Naive thymus-derived CD4-positive, alpha-beta T cell (primary cell): ENCODE data around the gene IRAK4. TPM values are rescaled to one million over a fixed set of nuclear protein-coding genes. Genes with fewer than 3 reads are reported as not detected.

ENCODE experiments used
- ATAC-seq: fragments of 150-1000 bp; cut with Tn5 transposase; 2 replicates; pipeline ENCODE4 v1.10.0; 2021; ENCODE audit warnings: mild to moderate bottlenecking, moderate library complexity
- CTCF ChIA-PET: fragments of 350-600 bp; sonication (Branson Sonifier 250); formaldehyde crosslinking; loops from one replicate; lab custom pipeline; 2021; ENCODE audit warnings: antibody characterized with exemption; lab: Charles Lee
- POLR2A ChIA-PET: fragments of 350-600 bp; sonication (Branson Sonifier 250); formaldehyde crosslinking; loops from one replicate; lab custom pipeline; 2021; ENCODE audit warnings: antibody characterized with exemption, inconsistent platforms; lab: Charles Lee
- DNase-seq, 9 donors: peaks; one replicate each; pipeline versions ENCODE4 v3.0.0 to v3.0.0-alpha.2; 2020 to 2022; ENCODE audit warnings: mixed read lengths in 1 of 9
- H3K27ac ChIP-seq: one replicate; pipeline ENCODE4 v1.7.0; 2013; ENCODE audit warnings: mild to moderate bottlenecking, low read depth, low read length, moderate library complexity
- H3K27me3 ChIP-seq, 2 donors: one replicate each; pipeline ENCODE4 v1.7.0; 2013; ENCODE audit warnings: low read length in 2 of 2, mild to moderate bottlenecking in 2 of 2, moderate library complexity in 2 of 2; ENCODE audit not compliant: control insufficient read depth in 2 of 2, insufficient read depth in 2 of 2
- H3K36me3 ChIP-seq, 3 experiments: 1 replicate in 2 of 3; 2 replicates in 1 of 3; pipeline ENCODE4 v1.7.0; 2013; ENCODE audit warnings: low read length in 3 of 3, mild to moderate bottlenecking in 3 of 3, moderate library complexity in 1 of 3; ENCODE audit not compliant: insufficient read depth in 3 of 3, control insufficient read depth in 2 of 3
- H3K4me1 ChIP-seq, 2 donors: one replicate each; pipeline ENCODE4 v1.7.0; 2013; ENCODE audit warnings: low read length in 2 of 2, mild to moderate bottlenecking in 2 of 2, moderate library complexity in 1 of 2; ENCODE audit not compliant: control insufficient read depth in 2 of 2, insufficient read depth in 2 of 2
- H3K4me3 ChIP-seq: 2 replicates; pipeline ENCODE4 v1.7.0; 2013; ENCODE audit warnings: mild to moderate bottlenecking, low read length
- H3K9me3 ChIP-seq, 3 experiments: 1 replicate in 2 of 3; 2 replicates in 1 of 3; pipeline ENCODE4 v1.7.0; 2013; ENCODE audit warnings: low read length in 3 of 3; ENCODE audit not compliant: control insufficient read depth in 2 of 3
- H3K27ac Mint-ChIP-seq, 9 donors: one replicate each; pipeline ENCODE4 v1.8.0; 2020 to 2022; ENCODE audit warnings: mixed read lengths in 9 of 9, mild to moderate bottlenecking in 8 of 9, moderate library complexity in 5 of 9, inconsistent platforms in 2 of 9
- H3K27me3 Mint-ChIP-seq, 5 donors: one replicate each; pipeline ENCODE4 v1.8.0; 2021 to 2022; ENCODE audit warnings: mixed read lengths in 5 of 5, mild to moderate bottlenecking in 1 of 5
- H3K36me3 Mint-ChIP-seq, 5 donors: one replicate each; pipeline ENCODE4 v1.8.0; 2020 to 2022; ENCODE audit warnings: mixed read lengths in 5 of 5, mild to moderate bottlenecking in 3 of 5, inconsistent platforms in 1 of 5
- H3K4me1 Mint-ChIP-seq, 7 donors: one replicate each; pipeline ENCODE4 v1.8.0; 2020 to 2022; ENCODE audit warnings: mixed read lengths in 7 of 7, mild to moderate bottlenecking in 3 of 7, inconsistent platforms in 1 of 7
- H3K4me3 Mint-ChIP-seq, 10 donors: one replicate each; pipeline ENCODE4 v1.8.0; 2020 to 2022; ENCODE audit warnings: mild to moderate bottlenecking in 10 of 10, mixed read lengths in 10 of 10, moderate library complexity in 6 of 10, inconsistent platforms in 2 of 10
- H3K9me3 Mint-ChIP-seq, 11 donors: one replicate each; pipeline ENCODE4 v1.8.0; 2020 to 2022; ENCODE audit warnings: mixed read lengths in 11 of 11, mild to moderate bottlenecking in 4 of 11, inconsistent platforms in 1 of 11, moderate library complexity in 1 of 11
- intact Hi-C, 2 donors: fragments of 100-400 bp; cut with micrococcal nuclease; formaldehyde crosslinking; loops; one replicate each; pipeline ENCODE4 v1.15.1; 2023
- polyA plus RNA-seq, 2 donors: library from polyadenylated mRNA; unstranded; fragments of 300-500 nt; fragmentation: Illumina TruSeq; gene quantifications; one replicate each; pipeline ENCODE4 v1.2.3, GENCODE V29; 2021
- total RNA-seq, 6 experiments: library from RNA in 5 of 6; stranded (reverse) in 5 of 6; gene quantifications; 1 replicate in 5 of 6; 2 replicates in 1 of 6; pipeline ENCODE4 v1.2.3 and lab custom pipeline; 2021 to 2026

IRAK4 gene
- total and polyA plus RNA-seq, 7 experiments from 2014 or later, result 24.8 to 69.1 (median 50.1) TPM

DNA sequence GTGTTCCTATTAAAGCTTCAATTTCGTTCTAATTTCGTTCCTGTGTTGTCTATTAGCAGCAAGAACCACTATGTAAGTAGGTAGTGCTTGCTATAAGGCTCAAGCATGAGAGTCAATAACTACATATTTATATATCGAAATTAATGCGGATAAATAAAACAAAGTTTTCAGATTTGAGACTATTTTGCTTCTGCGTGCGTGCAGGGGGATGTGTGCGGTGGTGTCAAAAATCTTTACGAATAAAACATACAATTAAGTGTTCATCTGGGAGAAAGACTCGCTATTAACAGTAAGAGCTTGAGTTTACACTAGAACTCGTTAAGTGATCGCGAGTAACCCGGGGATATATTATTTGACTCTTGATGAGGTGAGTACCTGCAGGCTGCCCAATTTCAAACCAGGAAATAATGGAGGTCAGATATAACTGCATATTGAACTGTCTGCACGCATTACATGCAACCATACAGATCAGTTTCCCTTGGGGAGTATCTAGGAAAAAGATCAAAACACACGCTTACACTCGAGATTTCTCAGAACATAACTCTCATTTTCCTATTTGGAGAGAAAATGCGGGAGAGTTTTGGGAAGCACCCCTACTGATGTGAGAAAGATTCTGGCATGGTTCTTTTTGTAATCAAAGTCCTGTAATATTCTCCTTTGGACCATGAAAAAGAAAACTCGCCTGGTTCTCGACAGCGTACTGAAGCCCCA is 46.6 kb downstream of the IRAK4 start:
- intact Hi-C loops, result loop anchor here (2.0 to 5.0 kb wide), 2 partner anchors 29 to 1568 kb away; partner anchors contain the start of gene YAF2 (in 1 of the 2)
- no peaks in the 10 kb centered on the region for H3K27me3 ChIP-seq
- ChIA-PET POLR2A (interaction anchor here (0.7 to 7.3 kb wide), 14 partner anchors 9 to 1038 kb away, joined by 3 to 134 read pairs (median 5); partner anchors contain the start of genes IRAK4, PUS7L and TMEM117), CTCF (interaction anchor here (0.7 to 1.5 kb wide), 5 partner anchors 28 to 87 kb away, joined by 3 to 5 read pairs (median 3); partner anchors contain the start of gene TMEM117)
- DNase-seq, result peak in 7 of 9 donors; percentile 7 to 26 (median 18)
- no peak for ATAC-seq
- Mint-ChIP-seq H3K36me3 (peaks cover 4 to 12% (median 6%) of the 10 kb centered on the region in 5 donors), H3K4me1 (peaks cover 13 to 68% (median 52%) of the 10 kb centered on the region in 7 donors), H3K27ac (peak overlapping the region; percentile 92 to 100 (median 99)), H3K27me3 (no peaks in the 10 kb centered on the region), H3K9me3 (peaks cover 0 to 5% (median 0%) of the 10 kb centered on the region in 11 donors), H3K4me3 (peak overlapping the region; percentile 93 to 100 (median 98))
- peaks cover 20 to 30% of the 10 kb centered on the region in 2 donors for H3K4me1 ChIP-seq
- no peaks in the 10 kb centered on the region for H3K9me3 ChIP-seq
- H3K27ac ChIP-seq, result peak overlapping the region; percentile 94
- H3K36me3 ChIP-seq, result peaks cover 3 to 16% (median 9%) of the 10 kb centered on the region in 3 experiments
- H3K4me3 ChIP-seq, result peak overlapping the region; percentile 67

DNA sequence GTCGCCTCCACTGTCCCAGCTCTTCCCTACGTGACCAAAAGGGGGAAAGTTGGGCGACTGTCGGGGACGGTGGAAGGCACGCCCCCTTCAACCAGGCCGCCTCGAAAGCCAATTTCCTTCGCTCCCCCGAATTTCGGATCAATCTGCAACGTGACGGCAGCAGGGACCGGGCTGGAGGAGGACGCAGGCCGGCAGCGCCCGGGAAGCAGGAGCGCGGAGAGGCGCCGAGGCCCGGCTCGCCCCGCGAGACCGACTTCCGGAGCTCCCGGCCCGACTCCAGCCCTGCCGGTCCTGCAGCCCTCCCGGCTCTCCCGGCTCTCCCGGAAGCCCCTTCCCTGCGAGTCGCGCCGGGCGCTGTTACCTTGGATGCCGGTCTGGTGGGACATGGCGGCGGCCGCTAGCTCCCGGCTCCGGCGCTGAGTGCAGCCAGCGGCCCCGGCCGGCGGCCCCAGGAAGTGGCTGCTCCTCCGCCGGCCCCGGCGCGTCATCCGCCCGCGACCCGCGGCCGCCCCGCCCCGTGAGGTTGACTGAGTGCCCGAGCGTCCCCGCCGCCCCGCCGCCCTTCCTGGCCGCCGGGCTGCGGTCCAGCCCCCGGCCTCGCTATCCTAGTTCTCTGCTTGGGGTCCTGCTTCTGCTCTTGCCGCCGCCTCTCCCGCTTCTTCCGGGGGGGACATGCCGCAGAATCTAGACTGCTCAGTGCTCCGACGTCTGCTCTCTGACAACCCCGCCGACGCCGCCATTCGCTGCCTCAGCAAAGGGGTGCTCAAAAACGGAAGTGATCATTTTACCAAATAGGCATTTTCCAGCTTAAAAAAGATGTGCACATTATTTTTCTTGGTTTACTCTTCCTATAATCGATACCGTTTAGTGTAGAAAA is 47.3 kb downstream of the IRAK4 start, which contains the start of gene TWF1:
TSS of gene TWF1 (minus strand) at position 458 of the 877 bp plus-strand sequence. CDS start at position 386, 72 bp downstream.
- POLR2A ChIA-PET, result interaction anchor here (0.7 to 7.3 kb wide), 16 partner anchors 8 to 1922 kb away, joined by 3 to 134 read pairs (median 4); partner anchors contain the start of genes IRAK4, PUS7L and TMEM117
- intact Hi-C loops, result loop anchor here (1.0 to 5.0 kb wide), 11 partner anchors 26 to 1923 kb away; partner anchors contain the start of genes IRAK4 (in 2 of the 2), PPHLN1 (in 2 of the 2), PUS7L (in 2 of the 2) and TMEM117 (in 2 of the 2)
- peak within 1 kb of the TSS; percentile 94 to 100 (median 100) for H3K4me3 Mint-ChIP-seq
- peak within 1 kb of the TSS; percentile 98 to 100 (median 100) for H3K27ac Mint-ChIP-seq
- peak within 1 kb of the TSS; percentile 67 for H3K4me3 ChIP-seq
- H3K27me3 Mint-ChIP-seq, result no peaks in the 10 kb centered on the region
- DNase-seq (peak; percentile 76 to 94 (median 89)), ATAC-seq (peak; percentile 97)
- no peaks in the 10 kb centered on the region for H3K9me3 ChIP-seq
- peaks cover 13 to 73% (median 59%) of the 10 kb centered on the region in 7 donors for H3K4me1 Mint-ChIP-seq
- peaks cover 0 to 5% (median 0%) of the 10 kb centered on the region in 11 donors for H3K9me3 Mint-ChIP-seq
- H3K4me1 ChIP-seq, result peaks cover 20 to 33% of the 10 kb centered on the region in 2 donors
- peaks cover 1 to 11% (median 3%) of the 10 kb centered on the region in 3 experiments for H3K36me3 ChIP-seq
- no peaks in the 10 kb centered on the region for H3K27me3 ChIP-seq
- peak within 1 kb of the TSS; percentile 94 for H3K27ac ChIP-seq
- CTCF ChIA-PET, result interaction anchor here (1.1 to 1.7 kb wide), 6 partner anchors 27 to 77 kb away, joined by 3 to 8 read pairs (median 4); partner anchors contain the start of gene IRAK4
- peaks cover 3 to 12% (median 4%) of the 10 kb centered on the region in 5 donors for H3K36me3 Mint-ChIP-seq

DNA sequence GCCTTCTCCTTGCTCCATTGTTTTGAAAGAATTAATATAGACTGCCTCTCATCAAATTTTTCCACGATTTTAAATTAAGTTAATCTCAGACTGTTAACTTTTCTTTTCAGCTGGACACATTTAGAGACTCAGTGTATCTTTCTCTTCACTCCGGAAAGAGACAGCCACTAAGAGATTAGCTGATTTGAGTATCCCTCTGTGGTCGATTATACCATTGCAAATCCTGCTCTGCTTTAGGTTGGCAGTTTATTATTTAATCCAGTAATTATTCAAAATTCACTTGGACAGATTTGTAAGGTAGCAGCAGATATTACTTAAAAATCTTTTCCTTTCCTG is 48.0 kb downstream of the IRAK4 start:
- Histone ChIP-seq H3K36me3 (peaks cover 0 to 11% (median 3%) of the 10 kb centered on the region in 3 experiments), H3K4me1 (peaks cover 20 to 34% of the 10 kb centered on the region in 2 donors), H3K27ac (peak overlapping the region; percentile 94), H3K9me3 (no peaks in the 10 kb centered on the region), H3K4me3 (peak overlapping the region; percentile 67), H3K27me3 (no peaks in the 10 kb centered on the region)
- CTCF ChIA-PET, result interaction anchor here (1.1 to 1.7 kb wide), 4 partner anchors 28 to 76 kb away, joined by 3 to 8 read pairs (median 4); partner anchors contain the start of gene IRAK4
- Mint-ChIP-seq H3K27ac (peak overlapping the region; percentile 98 to 100 (median 100)), H3K36me3 (peaks cover 3 to 12% (median 4%) of the 10 kb centered on the region in 5 donors), H3K4me3 (peak overlapping the region; percentile 94 to 100 (median 100)), H3K4me1 (peaks cover 12 to 79% (median 64%) of the 10 kb centered on the region in 7 donors), H3K9me3 (peaks cover 0 to 5% (median 0%) of the 10 kb centered on the region in 11 donors), H3K27me3 (peaks cover 0 to 2% (median 0%) of the 10 kb centered on the region in 5 donors)
- intact Hi-C loops, result loop anchor here (1.0 to 5.0 kb wide), 10 partner anchors 26 to 1922 kb away; partner anchors contain the start of genes IRAK4 (in 2 of the 2), PPHLN1 (in 2 of the 2), PUS7L (in 2 of the 2) and TMEM117 (in 2 of the 2)
- no peak for DNase-seq
- ATAC-seq, result no peak
- POLR2A ChIA-PET, result interaction anchor here (0.9 to 7.3 kb wide), 12 partner anchors 11 to 1921 kb away, joined by 3 to 134 read pairs (median 4); partner anchors contain the start of genes IRAK4, PUS7L and TMEM117

DNA sequence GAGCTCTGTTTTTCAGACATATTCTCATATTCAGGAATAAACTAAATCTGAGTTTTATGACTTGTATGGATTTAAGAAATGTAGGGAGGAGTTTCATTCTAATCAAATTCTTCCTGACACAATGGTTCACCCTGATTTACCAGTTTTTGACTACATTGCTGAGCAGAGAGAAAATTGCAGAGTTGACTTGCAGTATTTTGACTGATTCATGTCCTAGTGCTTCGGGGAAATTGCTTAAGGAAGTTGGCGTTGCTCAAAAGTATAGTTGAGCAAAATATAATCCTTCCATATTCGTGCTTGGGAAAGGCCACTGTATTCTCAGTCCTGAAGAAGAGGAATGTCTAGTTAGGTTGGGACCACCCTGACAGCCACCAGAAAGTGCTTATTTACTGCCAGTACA is 48.6 kb downstream of the IRAK4 start:
- no peak for DNase-seq
- H3K4me3 ChIP-seq, result no peak overlapping the region
- Mint-ChIP-seq H3K4me3 (peak overlapping the region; percentile 94 to 100 (median 100)), H3K4me1 (peaks cover 10 to 81% (median 67%) of the 10 kb centered on the region in 7 donors), H3K27me3 (peaks cover 0 to 3% (median 0%) of the 10 kb centered on the region in 5 donors), H3K36me3 (peaks cover 3 to 12% (median 4%) of the 10 kb centered on the region in 5 donors), H3K27ac (peak overlapping the region; percentile 98 to 100 (median 100)), H3K9me3 (peaks cover 0 to 5% (median 0%) of the 10 kb centered on the region in 11 donors)
- intact Hi-C loops, result loop anchor here in 1 of 2 donors (2.0 to 5.0 kb wide), 4 partner anchors 75 to 1921 kb away; partner anchors contain the start of genes ARID2, PPHLN1, YAF2 and ZCRB1
- no peak for ATAC-seq
- H3K4me1 ChIP-seq, result peaks cover 20 to 34% of the 10 kb centered on the region in 2 donors
- H3K27ac ChIP-seq, result peak overlapping the region; percentile 94
- no peaks in the 10 kb centered on the region for H3K9me3 ChIP-seq
- CTCF ChIA-PET, result interaction anchor here (1.5 to 1.7 kb wide), 2 partner anchors 48 to 75 kb away, joined by 6 to 8 read pairs; partner anchors contain the start of gene IRAK4
- H3K27me3 ChIP-seq, result no peaks in the 10 kb centered on the region
- POLR2A ChIA-PET, result interaction anchor here (1.4 to 7.3 kb wide), 4 partner anchors 10 to 47 kb away, joined by 4 to 134 read pairs (median 40); partner anchors contain the start of genes IRAK4, PUS7L and TMEM117
- peaks cover 0 to 11% (median 3%) of the 10 kb centered on the region in 3 experiments for H3K36me3 ChIP-seq

DNA sequence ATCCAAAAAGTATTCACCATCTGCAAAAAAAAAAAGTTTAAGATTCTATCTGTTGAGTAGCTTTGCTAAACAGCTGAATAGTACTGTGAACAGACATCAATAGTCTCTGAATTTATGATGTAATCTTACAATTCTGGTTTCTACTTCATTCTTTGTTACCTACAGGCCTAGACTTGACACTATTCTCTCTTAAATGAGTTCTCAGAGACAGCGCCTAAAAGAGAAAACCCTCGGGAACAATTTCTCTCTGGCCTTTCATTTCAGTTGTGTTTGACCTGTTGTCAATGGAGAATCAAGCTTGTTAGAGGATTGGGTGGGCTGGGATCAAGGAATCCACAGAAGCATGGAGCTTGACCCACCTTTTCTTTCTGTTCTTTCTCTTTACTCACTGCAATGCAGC is 53.3 kb downstream of the IRAK4 start:
- H3K36me3 Mint-ChIP-seq, result peaks cover 0 to 3% (median 0%) of the 10 kb centered on the region in 5 donors
- no peak overlapping the region for H3K27ac ChIP-seq
- peaks cover 0 to 19% (median 0%) of the 10 kb centered on the region in 5 donors for H3K27me3 Mint-ChIP-seq
- peaks cover under 1 to 6% of the 10 kb centered on the region in 2 donors for H3K4me1 ChIP-seq
- no peaks in the 10 kb centered on the region for H3K9me3 ChIP-seq
- peaks cover 0 to 66% (median 38%) of the 10 kb centered on the region in 7 donors for H3K4me1 Mint-ChIP-seq
- no peak for DNase-seq
- peak overlapping the region in 1 of 10 donors; percentile 53 for H3K4me3 Mint-ChIP-seq
- no peak for ATAC-seq
- H3K27ac Mint-ChIP-seq, result peak overlapping the region in 4 of 9 donors; percentile 21 to 99 (median 52)
- ChIA-PET POLR2A (interaction anchor here (0.6 to 1.1 kb wide), 3 partner anchors 22 to 1472 kb away, joined by 3 to 6 read pairs (median 3); no protein-coding TSS in a partner anchor), CTCF (no interaction called here)
- H3K9me3 Mint-ChIP-seq, result no peaks in the 10 kb centered on the region
- H3K36me3 ChIP-seq, result no peaks in the 10 kb centered on the region
- intact Hi-C loops, result no loop called here
- no peaks in the 10 kb centered on the region for H3K27me3 ChIP-seq
- H3K4me3 ChIP-seq, result no peak overlapping the region
